Ammon's horn (tissue), 1 donor: ENCODE measurements around the gene TIPARP.

ENCODE experiments used
- DNase-seq: peaks from one replicate; pipeline ENCODE4 v3.0.0-alpha.2; 2016; ENCODE audit warnings: low spot score

TIPARP gene

GRCh38 chr3:156741935-156742334, 67.5 kb downstream of the TIPARP start:
- no peak for DNase-seq

- DNase-seq, result no peak
Measured at GRCh38 chr3:156742401-156742800, 68.0 kb downstream of the TIPARP start.

- DNase-seq, result no peak
Measured at GRCh38 chr3:156743859-156744258, 69.5 kb downstream of the TIPARP start.

GRCh38 chr3:156744631-156745030, 70.2 kb downstream of the TIPARP start:
- DNase-seq, result no peak

GRCh38 chr3:156745766-156746165, 71.4 kb downstream of the TIPARP start:
- no peak for DNase-seq

GRCh38 chr3:156747046-156747445, 72.7 kb downstream of the TIPARP start:
- DNase-seq, result no peak

- DNase-seq, result no peak
Measured at GRCh38 chr3:156749244-156749643, 74.9 kb downstream of the TIPARP start.

- DNase-seq, result no peak
Measured at GRCh38 chr3:156750191-156750873, 75.9 kb downstream of the TIPARP start.

GRCh38 chr3:156750874-156751245, 76.5 kb downstream of the TIPARP start:
- no peak for DNase-seq

- DNase-seq, result peak; percentile 47
Measured at GRCh38 chr3:156751461-156752025, 77.2 kb downstream of the TIPARP start.
